Glutamatergic neuron (in vitro differentiated cells): ENCODE data around the gene CDH22. TPM values are rescaled to one million over a fixed set of nuclear protein-coding genes. Genes with fewer than 3 reads are reported as not detected.

Source experiments
- DNase-seq: peaks from one replicate; pipeline ENCODE4 v3.0.0; 2022
- H3K27ac Mint-ChIP-seq: one replicate; pipeline ENCODE4 v1.8.0; 2020; ENCODE audit warnings: mild to moderate bottlenecking, mixed read lengths, inconsistent platforms; ENCODE audit not compliant: unreplicated experiment
- H3K27me3 Mint-ChIP-seq: one replicate; pipeline ENCODE4 v1.8.0; 2020; ENCODE audit warnings: mild to moderate bottlenecking, moderate library complexity, mixed read lengths, inconsistent platforms; ENCODE audit not compliant: unreplicated experiment
- H3K36me3 Mint-ChIP-seq: one replicate; pipeline ENCODE4 v1.8.0; 2020; ENCODE audit warnings: mild to moderate bottlenecking, mixed read lengths, inconsistent platforms; ENCODE audit not compliant: unreplicated experiment
- H3K4me1 Mint-ChIP-seq: one replicate; pipeline ENCODE4 v1.8.0; 2020; ENCODE audit warnings: mild to moderate bottlenecking, low read depth, mixed read lengths, inconsistent platforms; ENCODE audit not compliant: unreplicated experiment
- H3K4me3 Mint-ChIP-seq: one replicate; pipeline ENCODE4 v1.8.0; 2020; ENCODE audit warnings: mild to moderate bottlenecking, mixed read lengths, inconsistent platforms; ENCODE audit not compliant: unreplicated experiment
- H3K9me3 Mint-ChIP-seq: one replicate; pipeline ENCODE4 v1.8.0; 2020; ENCODE audit warnings: mild to moderate bottlenecking, moderate library complexity, mixed read lengths, inconsistent platforms; ENCODE audit not compliant: unreplicated experiment
- total RNA-seq: library from RNA; stranded (reverse); fragmentation: NEBNext Ultra II Directional; extraction: Animal tissue kit (Norgen Biotek cat#: 25700); gene quantifications from one replicate; pipeline ENCODE4 v1.2.1, GENCODE V29; 2021; ENCODE audit not compliant: unreplicated experiment
- TF ChIP-seq, protein P1 (sequence below): fragments of 200-600 bp; sonication (generic); IDR thresholded peaks from one replicate; pipeline ENCODE4 v1.5.0; 2021; ENCODE audit not compliant: partially characterized antibody, unreplicated experiment

Gene CDH22
- total RNA-seq, 1 donor from 2014 or later: 7.9 TPM

DNA sequence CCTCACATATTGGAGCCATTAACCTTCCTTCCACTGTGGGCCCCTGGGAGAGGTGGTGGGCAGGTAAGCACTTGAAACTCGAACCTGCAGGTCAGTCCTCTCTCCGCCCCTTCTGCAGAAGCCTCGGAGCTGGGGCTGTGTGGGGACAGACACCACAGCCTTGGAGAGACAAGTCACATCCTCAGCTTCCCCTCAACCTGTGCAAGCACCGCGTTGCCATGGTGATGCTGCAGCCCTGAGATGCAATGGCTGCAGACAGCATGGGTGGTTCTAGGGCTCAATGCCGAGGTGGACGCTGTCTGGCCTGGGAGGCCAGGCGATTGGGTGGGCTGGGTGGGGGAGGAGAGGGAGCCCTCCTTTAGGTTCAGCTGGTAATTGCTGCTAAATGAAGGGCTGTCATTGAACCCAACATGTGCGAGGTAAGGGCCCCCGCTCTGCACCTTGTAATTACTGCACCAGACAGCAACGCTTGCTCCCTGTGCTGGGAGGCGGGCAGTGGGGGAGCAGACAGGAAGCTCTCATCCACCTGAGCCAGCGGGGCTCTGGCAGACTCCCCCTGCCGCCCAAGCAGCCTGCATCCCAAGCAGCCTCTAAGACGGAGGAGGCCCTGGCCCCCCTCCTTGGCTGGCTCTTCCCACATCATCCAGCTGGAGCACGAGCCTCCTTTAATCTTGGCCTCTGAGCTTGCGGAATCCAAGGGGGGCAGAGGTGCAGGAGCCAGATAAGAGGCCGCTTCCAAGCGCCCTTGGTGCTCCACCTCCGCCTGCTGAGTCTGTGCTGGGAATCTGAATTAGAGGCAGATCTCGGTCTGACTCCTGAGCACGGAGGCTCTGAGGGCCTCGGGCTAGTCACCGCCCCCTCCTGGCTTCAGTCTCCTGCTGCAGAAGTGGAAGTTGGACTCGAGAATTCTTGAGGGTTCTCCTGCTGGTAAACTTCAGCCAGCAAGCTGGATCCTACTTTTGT lies 39.8 kb upstream of the CDH22 start:
- Mint-ChIP-seq H3K36me3 (no peaks in the 10 kb centered on the region), H3K4me1 (peaks cover 43% of the 10 kb centered on the region)
- TF ChIP-seq, protein P1, sequence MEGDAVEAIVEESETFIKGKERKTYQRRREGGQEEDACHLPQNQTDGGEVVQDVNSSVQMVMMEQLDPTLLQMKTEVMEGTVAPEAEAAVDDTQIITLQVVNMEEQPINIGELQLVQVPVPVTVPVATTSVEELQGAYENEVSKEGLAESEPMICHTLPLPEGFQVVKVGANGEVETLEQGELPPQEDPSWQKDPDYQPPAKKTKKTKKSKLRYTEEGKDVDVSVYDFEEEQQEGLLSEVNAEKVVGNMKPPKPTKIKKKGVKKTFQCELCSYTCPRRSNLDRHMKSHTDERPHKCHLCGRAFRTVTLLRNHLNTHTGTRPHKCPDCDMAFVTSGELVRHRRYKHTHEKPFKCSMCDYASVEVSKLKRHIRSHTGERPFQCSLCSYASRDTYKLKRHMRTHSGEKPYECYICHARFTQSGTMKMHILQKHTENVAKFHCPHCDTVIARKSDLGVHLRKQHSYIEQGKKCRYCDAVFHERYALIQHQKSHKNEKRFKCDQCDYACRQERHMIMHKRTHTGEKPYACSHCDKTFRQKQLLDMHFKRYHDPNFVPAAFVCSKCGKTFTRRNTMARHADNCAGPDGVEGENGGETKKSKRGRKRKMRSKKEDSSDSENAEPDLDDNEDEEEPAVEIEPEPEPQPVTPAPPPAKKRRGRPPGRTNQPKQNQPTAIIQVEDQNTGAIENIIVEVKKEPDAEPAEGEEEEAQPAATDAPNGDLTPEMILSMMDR: no peak

DNA sequence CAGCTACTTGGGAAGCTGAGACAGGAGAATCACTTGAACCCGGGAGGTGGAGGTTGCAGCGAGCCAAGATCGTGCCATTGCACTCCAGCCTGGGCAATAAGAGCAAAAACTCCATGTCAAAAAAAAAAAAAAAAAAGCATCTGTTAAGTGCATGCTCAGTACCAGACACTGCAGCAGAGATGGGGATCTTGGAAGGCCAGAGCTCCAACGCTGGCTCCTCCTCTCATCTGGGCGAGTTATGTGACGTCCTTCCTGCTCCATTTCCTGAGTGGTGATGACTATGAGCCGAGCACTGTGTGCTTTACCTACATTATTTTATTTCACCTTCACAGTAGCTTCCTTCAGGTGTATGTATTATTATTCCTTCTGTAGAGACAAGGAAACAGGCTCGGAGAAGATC lies 38.5 kb upstream of the CDH22 start:
- TF ChIP-seq, protein P1: no peak
- Mint-ChIP-seq H3K27ac (no peak overlapping the region), H3K27me3 (peaks cover 6% of the 10 kb centered on the region), H3K36me3 (no peaks in the 10 kb centered on the region), H3K4me1 (peaks cover 54% of the 10 kb centered on the region), H3K4me3 (no peak overlapping the region), H3K9me3 (peaks cover 14% of the 10 kb centered on the region)
- DNase-seq: no peak

More for the DNA sequence above, 39.8 kb upstream of the CDH22 start:
- Mint-ChIP-seq H3K9me3 (peaks cover 9% of the 10 kb centered on the region), H3K27ac (no peak overlapping the region), H3K4me3 (peak overlapping the region; percentile 23), H3K27me3 (peaks cover 4% of the 10 kb centered on the region)
- DNase-seq: peak; percentile 75

DNA sequence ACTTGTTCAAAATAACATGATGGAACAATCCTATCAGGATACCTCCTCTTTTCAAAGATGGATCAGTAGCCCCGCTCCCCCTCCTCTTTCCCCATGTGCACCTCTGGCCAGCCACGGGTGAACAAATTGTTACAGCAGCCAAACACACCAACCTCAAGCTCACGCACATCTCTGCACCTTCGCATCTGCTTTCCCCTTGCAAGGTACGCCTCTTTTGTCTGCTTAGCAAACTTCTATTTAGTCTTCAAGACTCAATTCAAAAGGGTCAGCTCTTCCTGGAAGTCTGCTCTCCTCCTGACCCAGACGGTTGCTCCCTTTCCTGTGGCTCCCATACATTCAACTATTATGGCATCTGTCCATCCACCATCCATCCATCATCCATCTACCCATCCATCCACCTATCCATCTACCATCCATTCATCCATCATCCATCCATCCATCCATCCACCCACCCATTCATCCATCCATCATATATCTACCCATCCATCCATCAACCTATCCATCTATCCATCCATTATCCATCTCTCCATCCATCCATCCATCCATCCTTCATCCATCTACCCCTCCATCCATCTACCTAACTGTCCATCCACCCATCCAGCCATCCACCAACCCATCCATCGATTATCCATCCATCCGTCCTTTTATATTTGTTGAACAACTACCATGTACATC lies 36.3 kb upstream of the CDH22 start:
- TF ChIP-seq, protein P1: no peak
- Mint-ChIP-seq H3K4me3 (peak overlapping the region; percentile 5), H3K4me1 (peaks cover 52% of the 10 kb centered on the region), H3K9me3 (peaks cover 14% of the 10 kb centered on the region), H3K27ac (peak overlapping the region; percentile 35), H3K36me3 (no peaks in the 10 kb centered on the region), H3K27me3 (peaks cover 6% of the 10 kb centered on the region)
- DNase-seq: no peak

DNA sequence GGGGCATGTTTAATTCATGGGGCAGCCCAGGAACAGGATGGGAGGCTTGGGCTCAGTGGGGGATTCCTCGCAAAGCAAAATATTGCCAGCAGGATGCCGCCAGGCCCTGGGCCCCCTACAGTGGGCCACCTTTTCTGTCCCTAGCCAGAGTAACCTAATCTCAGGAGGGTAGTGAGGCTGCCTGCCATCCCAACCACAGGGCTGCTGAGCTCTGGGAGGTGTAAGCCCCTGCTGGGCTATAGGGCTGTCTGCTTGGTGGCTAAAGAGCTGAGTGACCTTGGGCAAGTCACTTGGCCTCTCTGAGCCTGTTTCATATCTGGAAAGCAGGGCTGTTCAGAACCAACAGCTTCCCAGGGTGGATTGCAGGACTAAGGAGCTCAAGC lies 35.7 kb upstream of the CDH22 start:
- no peak for DNase-seq
- TF ChIP-seq, protein P1: no peak
- peaks cover 14% of the 10 kb centered on the region for H3K9me3 Mint-ChIP-seq
- H3K4me3 Mint-ChIP-seq: peak overlapping the region; percentile 28
- peak overlapping the region; percentile 84 for H3K27ac Mint-ChIP-seq
- H3K27me3 Mint-ChIP-seq: peaks cover 8% of the 10 kb centered on the region
- peaks cover 49% of the 10 kb centered on the region for H3K4me1 Mint-ChIP-seq
- no peaks in the 10 kb centered on the region for H3K36me3 Mint-ChIP-seq
